RPMI8226 (cell line): ENCODE data around the gene SLC15A4.
"Not testable (repeated sequence)": the region's sequence is repeated elsewhere in the genome, so short reads cannot be mapped to it uniquely, and the experiment has no call there.

ENCODE experiments used
- DNase-seq: peaks from one replicate; pipeline ENCODE4 v3.0.0-alpha.2; 2015

The SLC15A4 gene

DNA sequence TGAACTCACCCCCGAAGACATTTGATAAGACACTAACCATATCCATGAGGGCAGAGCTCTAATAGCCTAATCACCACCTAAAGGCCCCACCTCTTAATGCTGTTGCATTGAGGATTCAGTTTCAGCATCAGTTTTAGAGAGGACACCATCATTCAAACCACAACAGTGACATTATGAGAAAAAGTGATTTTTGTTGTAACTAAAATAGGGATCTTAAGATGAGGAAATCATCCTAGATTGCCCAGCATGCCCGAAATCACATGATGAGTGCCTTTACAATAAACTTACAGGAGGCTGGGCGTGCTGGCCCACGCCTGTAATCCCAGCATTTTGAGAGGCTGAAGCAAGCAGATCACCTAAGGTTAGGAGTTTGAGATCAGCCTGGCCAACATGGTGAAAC is 19.8 kb upstream of the SLC15A4 start:
- no peak for DNase-seq

DNA sequence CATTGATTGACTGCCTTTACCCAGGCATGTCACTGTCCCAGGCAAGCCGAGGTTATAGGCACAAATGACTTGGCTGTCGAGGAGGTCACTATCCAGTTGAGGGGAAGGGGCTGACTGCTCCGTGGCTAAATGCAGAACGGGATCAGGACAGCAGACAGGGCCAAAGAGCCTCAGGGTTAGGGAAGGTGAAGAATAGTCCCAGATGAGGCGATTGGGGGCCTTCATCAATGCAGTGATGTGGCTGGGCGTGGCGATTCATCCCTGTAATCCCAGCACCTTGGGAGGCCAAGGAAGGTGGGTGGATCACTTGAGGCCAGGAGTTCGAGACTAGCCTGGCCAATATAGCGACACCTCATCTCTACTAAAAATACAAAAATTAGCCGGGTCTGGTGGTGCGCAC is 18.8 kb upstream of the SLC15A4 start:
- DNase-seq, result no peak

GRCh38 chr12:128840862-128841468 is 17.2 kb upstream of the SLC15A4 start:
- peak; percentile 64 for DNase-seq

DNA sequence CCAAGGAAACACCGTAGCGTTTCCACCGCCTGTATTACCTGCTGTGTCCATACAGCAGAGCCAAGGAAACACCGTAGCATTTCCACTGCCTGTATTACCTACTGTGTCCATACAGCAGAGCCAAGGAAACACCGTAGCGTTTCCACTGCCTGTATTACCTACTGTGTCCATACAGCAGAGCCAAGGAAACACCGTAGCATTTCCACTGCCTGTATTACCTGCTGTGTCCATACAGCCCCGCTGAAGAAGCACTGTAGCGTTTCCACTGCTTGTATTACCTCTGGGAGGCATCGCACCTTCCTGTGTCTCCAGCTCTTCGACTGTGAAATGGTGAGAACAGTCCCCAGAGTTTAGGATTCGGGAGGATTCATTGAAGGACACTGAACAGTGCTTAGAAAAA is 16.1 kb upstream of the SLC15A4 start:
- DNase-seq, result not testable (repeated sequence)

- DNase-seq, result no peak
Observed at GRCh38 chr12:128833418-128833817, 9.7 kb upstream of the SLC15A4 start.

DNA sequence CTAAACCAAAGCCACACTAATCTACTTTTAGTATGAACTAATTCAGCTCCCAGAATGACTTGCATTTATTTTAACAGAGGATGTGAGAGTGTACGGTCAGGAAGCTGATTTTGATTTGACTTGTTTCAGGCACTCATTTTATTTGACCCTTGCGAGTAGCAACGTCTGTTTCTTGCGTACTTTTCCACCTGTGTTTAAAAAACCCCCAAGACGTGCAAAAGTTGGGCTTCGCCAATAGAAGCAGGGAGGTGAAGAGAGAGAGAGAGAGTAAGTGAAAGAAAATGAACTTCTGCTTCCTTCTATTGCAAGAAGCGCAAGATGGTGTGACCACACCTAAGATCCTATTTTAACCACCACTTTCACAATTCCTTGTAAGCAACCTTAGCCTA is 6.7 kb upstream of the SLC15A4 start:
- peak; percentile 47 for DNase-seq

DNA sequence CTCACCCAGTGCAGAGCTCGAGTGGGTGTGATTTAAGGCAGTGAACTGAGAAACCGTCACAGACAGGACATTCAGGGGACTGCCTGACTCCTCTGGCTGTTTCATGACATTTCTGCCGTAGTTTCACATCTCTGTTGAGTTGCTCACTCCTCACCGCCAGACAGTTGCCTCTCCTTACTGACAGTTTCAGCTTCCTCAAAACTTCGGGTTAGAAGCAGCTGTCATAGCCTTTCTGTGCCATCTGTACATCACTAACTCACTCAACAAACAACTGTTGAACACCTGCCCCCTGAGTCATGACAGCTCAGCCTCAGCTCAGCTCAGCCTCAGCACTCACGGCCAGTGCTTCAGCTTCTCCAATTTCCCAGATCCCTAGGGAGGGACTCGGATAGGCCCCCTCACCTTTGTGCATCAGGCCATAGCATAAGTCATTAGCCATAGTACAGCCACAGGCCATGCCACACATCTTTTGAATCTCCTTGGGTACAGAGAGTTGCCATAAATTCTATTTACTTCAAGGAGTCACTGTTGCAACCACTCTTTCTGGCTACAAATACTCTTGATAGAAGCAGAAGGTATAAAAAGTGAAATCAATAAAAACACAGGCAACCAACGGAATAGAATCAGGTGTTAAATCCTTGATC is 6.2 kb upstream of the SLC15A4 start:
- DNase-seq, result peak; percentile 81

GRCh38 chr12:128827724-128828123 is 4.0 kb upstream of the SLC15A4 start:
- DNase-seq, result no peak

DNA sequence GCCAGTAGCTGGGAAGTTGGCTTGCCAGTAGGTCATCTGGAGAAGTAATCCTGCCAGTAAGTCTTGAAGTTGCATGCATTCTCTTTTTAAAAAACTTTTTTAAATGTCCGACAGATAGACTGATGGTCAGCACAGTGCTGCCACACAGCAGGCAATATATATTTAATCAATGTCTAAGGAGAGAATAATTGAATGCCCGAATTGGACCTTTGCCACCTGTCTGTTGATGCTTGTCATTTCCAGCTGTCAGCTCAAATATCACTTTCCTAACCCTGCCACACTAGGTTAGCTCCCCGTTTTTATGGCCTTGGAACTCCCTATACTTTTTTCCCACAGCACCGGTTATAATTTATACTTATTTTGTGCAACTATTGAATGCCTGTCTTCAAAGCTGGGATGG is 2.1 kb upstream of the SLC15A4 start:
- DNase-seq, result no peak

DNA sequence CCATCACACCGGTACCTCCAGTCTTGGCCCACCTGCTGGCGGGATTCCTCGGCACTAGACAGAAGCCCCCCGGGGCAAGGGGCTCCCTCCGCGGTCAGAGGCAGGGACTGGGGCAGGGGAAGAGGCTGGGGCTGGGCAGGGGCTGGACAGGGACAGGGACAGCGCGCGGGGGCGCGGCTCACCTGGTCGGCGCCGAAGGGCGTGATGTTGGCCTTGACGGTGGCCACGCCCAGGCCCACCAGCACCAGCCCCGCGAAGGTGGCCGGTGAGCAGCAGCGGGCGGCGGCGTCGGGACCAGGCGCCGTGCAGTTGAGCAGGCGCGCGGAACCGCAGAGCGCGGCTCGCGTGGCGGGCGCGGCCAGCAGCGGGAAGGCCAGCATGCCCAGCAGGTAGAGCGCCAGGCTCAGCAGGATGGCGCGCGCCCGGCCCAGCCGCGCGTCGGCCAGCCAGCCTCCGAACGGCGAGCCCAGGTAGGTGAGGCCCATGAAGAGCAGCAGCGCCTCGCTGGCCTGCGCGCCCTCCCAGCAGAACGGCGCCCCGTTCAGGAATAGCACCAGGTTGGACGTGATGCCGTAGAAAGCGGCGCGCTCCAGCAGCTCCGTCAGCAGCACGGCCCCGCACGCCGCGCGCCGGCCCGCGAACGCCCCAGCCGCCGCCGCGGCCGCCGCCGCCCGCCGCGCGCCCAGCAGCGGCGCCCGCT is 392 bp downstream of the SLC15A4 start:
- no peak for DNase-seq

GRCh38 chr12:128820723-128821432 is 2.9 kb downstream of the SLC15A4 start:
- peak; percentile 82 for DNase-seq

DNA sequence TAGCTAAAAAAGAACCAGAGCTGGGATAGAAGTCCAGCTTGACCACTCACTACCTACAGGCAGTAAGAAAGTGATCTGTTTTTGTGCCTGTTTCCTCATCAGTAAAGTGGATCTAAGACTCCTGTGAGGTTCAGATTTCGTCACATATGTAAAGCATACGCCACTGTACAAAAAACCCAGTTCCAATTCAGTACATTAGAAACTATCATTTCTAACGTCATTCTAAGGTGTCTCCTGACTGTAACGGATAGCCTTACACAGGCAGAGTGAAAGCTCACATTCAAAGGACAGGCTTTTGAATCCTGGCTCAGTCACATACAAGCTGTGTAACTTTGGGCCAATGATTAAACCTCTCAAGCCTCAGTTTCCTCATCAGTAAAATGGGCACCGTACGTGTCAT is 3.5 kb downstream of the SLC15A4 start:
- DNase-seq, result no peak

DNA sequence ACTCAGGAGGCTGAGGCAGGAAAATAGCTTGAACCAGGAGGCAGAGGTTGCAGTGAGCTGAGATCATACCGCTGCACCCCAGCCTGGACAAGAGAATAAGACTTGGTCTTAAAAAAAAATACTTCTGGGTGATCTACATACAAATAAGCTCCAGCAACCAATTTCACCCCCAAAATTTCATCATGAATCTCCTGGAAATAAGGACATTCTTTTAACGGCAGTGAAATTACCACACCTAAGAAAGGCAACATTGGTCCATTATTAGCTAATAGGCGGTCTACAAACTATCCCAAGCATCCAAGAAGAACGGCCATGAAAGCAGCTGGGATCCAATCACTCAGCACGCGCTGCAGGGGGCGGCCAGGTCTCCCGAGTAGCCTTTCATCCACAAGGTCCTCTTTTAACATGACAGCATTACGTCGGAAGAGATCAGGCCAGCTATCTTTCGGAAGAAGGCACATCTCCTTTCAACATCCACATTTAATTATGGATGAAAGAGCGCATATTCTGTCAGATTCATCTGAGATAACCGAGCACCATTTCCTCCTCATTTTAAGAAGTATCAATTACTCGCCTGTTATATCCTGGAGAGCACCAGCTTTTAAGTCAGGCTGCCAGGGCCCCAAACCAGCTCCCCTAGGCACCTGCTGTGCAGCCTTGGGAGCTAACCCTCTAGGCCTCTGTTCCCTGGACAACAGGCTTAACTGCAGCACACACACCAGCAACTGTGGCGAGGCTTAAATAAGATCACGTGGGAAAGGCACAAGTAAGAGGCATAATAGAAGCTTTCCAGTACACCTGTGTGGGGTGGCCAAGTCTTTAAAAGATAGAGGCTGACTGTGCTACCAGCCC is 4.2 kb downstream of the SLC15A4 start:
- DNase-seq, result no peak

- DNase-seq, result peak; percentile 30
Observed at GRCh38 chr12:128818065-128819022, 5.4 kb downstream of the SLC15A4 start.

DNA sequence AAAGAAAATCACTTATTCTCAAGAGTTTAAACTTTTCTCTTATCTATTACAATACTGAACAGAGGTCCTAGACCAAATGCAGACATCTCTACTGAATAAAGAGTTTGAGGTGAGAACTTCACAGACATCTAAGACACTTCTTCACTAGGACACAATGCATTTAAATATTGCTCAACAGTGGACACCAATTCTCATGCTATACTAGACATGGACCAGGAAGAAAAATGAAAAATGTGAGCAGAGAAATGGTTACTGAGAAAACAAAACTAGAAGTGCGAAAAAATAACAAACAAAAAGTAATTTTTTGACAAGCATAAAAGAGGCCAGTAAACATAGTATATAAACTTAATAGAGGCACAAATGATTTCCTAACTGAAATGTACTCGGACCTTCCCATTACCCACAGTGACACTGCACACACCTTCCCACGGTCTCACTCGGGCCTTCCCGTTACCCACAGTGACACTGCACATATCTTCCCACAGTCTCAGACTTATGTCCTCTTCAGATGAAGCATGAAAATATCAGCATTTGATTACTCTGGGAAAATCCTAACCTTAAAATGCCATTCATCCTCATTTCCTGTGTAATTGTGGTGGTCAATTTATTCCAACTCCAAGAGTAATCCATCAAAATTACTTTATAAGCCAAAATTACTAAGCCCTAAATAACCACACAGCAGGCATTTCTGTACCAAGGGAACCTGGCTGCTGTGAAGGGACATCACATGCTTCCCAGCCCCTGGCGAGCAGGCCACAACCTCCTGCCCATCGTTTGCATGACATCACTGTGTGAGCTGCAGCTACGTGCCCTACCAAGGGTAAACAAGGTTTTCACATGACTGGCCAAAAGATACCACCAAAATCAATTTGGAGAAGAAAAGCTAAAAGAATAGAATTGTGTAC is 6.4 kb downstream of the SLC15A4 start:
- DNase-seq, result peak; percentile 53

- DNase-seq, result no peak
Observed at GRCh38 chr12:128816643-128816920, 7.2 kb downstream of the SLC15A4 start.

- no peak for DNase-seq
Observed at GRCh38 chr12:128815779-128816642, 7.7 kb downstream of the SLC15A4 start.

DNA sequence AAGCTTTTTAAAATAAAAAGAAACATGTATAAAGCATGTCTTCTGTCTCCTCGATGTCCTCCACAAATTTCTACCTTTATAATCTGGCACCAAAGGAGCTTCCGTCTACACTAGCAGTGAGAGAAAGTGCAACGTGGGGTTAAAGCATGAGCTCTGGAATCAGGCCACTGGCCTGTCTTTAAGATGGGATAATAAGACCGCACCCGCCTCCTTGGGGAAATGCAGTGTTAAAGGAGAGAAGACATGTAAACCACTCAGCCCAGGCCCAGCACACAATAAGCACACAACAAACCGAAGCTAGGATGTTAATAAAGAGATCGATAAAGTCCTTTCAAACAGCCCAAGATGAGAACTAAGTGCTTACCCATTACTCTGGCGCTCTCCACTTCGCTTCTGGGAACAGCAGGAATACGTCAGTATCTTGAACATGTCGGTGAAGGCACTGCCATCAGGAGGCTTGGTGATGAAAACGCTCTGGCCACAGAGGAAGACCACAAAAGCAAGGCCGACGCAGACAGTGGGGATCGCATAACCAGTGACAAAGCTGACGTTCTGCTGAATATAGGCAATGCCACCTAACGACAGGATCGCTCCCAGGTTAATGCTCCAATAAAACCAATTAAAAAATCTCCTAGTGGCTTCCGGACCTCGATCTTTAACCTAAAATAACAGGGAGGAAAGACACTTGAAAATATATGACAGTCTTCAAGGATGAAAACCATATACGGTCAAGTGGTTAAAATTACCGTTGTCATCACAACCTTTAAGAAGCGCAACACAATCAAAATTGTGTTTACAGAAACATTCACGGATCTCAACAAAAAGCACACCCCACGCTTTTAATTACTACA is 9.1 kb downstream of the SLC15A4 start:
- no peak for DNase-seq

DNA sequence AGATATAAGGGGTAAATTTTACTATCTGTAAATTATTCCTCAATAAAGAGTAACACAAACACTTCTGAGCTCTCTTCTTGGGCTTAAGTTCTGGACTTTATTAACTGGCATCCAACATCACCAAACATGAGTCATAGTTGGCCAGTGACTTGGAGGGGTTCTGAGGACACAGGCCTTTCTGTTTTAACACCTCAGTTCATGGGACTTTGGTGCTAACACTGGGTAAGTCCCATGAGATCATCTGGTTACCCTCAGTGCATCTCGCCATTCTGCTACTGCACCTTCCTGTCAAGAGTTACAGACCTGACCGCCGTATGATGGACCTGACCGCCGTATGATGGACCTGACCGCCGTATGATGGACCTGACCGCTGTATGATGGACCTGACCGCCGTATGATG is 9.9 kb downstream of the SLC15A4 start:
- no peak for DNase-seq
